DOHH2 (cell line): Measurements from ENCODE around the gene SMC1B.
A peak's percentile ranks its signal among the peaks of the same experiment; 100 is the strongest.

ENCODE experiments used
- H3F3A ChIP-seq: fragments of 200-600 bp; sonication (generic), shearing (Covaris generic); 2 replicates; pipeline ENCODE4 v1.6.0; 2016; ENCODE audit warnings: antibody characterized with exemption, mild to moderate bottlenecking; ENCODE audit not compliant: control insufficient read depth, insufficient read depth
- H3K27ac ChIP-seq: fragments of 200-600 bp; sonication (generic); 2 replicates; pipeline ENCODE4 v1.5.1; 2014; ENCODE audit warnings: low read depth, mild to moderate bottlenecking, low read length, moderate library complexity
- H3K27me3 ChIP-seq: fragments of 200-600 bp; sonication (generic); 2 replicates; pipeline ENCODE4 v1.6.1; 2014; ENCODE audit warnings: mild to moderate bottlenecking, low read length, mixed read lengths; ENCODE audit not compliant: control insufficient read depth
- H3K36me3 ChIP-seq: fragments of 200-600 bp; sonication (generic); 2 replicates; pipeline ENCODE4 v1.6.1; 2014; ENCODE audit warnings: mild to moderate bottlenecking, low read length, moderate library complexity, mixed read lengths; ENCODE audit not compliant: control insufficient read depth
- H3K4me1 ChIP-seq: fragments of 200-600 bp; sonication (generic); 2 replicates; pipeline ENCODE4 v1.6.1; 2014; ENCODE audit warnings: mild to moderate bottlenecking, low read length, mixed read lengths; ENCODE audit not compliant: control insufficient read depth
- H3K4me2 ChIP-seq: fragments of 200-600 bp; sonication (generic); 2 replicates; pipeline ENCODE4 v1.6.0; 2014; ENCODE audit warnings: mild to moderate bottlenecking, low read length, moderate library complexity
- H3K4me3 ChIP-seq: fragments of 200-600 bp; sonication (generic); 2 replicates; pipeline ENCODE4 v1.5.1; 2014; ENCODE audit warnings: mild to moderate bottlenecking, low read length, mixed read lengths
- H3K79me2 ChIP-seq: fragments of 200-600 bp; sonication (generic); 2 replicates; pipeline ENCODE4 v1.6.1; 2014; ENCODE audit warnings: mild to moderate bottlenecking, low read length, mixed read lengths; ENCODE audit not compliant: control insufficient read depth
- H3K9me2 ChIP-seq: fragments of 200-600 bp; sonication (generic); replicated peaks from 2 replicates; pipeline ENCODE4 v1.6.1; 2014; ENCODE audit warnings: mild to moderate bottlenecking, low read length, mixed read lengths; ENCODE audit not compliant: control insufficient read depth
- H3K9me3 ChIP-seq: fragments of 200-600 bp; sonication (generic); 2 replicates; pipeline ENCODE4 v1.6.1; 2014; ENCODE audit warnings: antibody characterized with exemption, low read length, mixed read lengths; ENCODE audit not compliant: control insufficient read depth, insufficient read depth
- H4K20me1 ChIP-seq: fragments of 200-600 bp; sonication (generic); 2 replicates; pipeline ENCODE4 v1.6.0; 2014; ENCODE audit warnings: low read depth, mild to moderate bottlenecking, antibody characterized with exemption, low read length, moderate library complexity; ENCODE audit not compliant: control insufficient read depth, insufficient read depth
- CTCF ChIP-seq: fragments of 200-600 bp; sonication (generic); IDR thresholded peaks from one replicate; pipeline ENCODE4 v1.5.1; 2014; ENCODE audit warnings: antibody characterized with exemption, mild to moderate bottlenecking, low read depth, low read length; ENCODE audit not compliant: poor library complexity, severe bottlenecking
- EZH2phosphoT487 ChIP-seq: fragments of 200-600 bp; sonication (generic); IDR thresholded peaks from 2 replicates; pipeline ENCODE4 v1.6.1; 2017; ENCODE audit warnings: borderline replicate concordance, mild to moderate bottlenecking, antibody characterized with exemption, low read length, moderate library complexity, mixed read lengths

Gene SMC1B

DNA sequence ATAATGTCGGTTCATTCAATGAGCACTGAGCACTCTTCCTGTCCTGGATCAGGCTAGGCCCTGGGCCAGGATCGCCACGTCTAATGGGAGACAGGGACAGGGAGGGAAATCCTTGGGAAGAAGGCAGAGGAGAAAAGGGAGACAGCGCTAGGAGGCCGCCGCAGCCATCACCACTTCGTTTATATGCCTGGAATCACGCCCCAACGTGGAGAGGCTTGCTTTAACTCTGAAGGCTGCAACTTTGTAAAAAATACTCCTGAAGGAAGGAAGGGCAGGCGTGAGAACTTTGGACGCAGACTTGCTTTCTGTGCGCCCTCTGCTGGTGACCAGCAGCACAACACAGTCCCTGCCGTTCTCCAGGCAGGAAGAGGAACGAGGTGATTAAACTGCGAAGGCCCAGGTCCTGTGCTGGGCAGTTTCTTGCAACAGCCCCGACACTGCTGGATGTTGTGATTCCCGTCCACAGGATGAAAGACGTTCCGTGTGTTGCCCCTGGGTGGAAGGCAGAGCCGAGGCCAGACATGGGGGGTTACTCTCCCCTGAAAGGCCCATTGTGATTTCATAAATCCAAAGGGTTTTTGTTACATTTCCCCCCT is 22.2 kb upstream of the SMC1B start:
- H3K79me2 ChIP-seq: no peaks in the 10 kb centered on the region
- H3K36me3 ChIP-seq: no peaks in the 10 kb centered on the region
- H3K4me2 ChIP-seq: no peak overlapping the region
- H3K9me3 ChIP-seq: no peaks in the 10 kb centered on the region
- no peaks in the 10 kb centered on the region for H4K20me1 ChIP-seq
- H3K27ac ChIP-seq: no peak overlapping the region
- H3K4me3 ChIP-seq: no peak overlapping the region
- no peaks in the 10 kb centered on the region for H3F3A ChIP-seq
- no peaks in the 10 kb centered on the region for H3K9me2 ChIP-seq
- TF ChIP-seq CTCF (peak; percentile 97), EZH2phosphoT487 (no peak)
- peaks cover 1% of the 10 kb centered on the region; the same call in 1 of the 2 replicates for H3K27me3 ChIP-seq
- H3K4me1 ChIP-seq: peaks cover 7% of the 10 kb centered on the region

DNA sequence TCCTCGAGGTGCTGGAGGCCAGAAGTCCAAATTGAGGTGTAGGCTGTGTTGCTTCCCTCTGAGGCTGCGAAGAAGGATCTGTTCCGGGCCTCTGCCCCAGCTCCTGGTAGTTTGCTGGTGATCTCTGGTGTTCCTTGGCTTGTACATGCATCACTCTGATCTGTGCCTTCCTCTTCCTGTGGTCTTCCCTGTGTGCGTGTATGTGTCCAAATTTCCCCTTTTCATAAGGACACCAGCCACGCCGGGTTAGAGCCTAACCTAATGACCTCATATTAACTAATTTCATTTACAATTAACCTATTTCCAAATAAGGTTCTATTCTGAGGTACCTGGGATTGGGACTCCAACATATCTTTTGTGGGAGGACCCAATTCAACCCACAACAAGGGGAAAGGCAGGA is 21.6 kb upstream of the SMC1B start:
- Histone ChIP-seq H3K27ac (no peak overlapping the region), H3F3A (no peaks in the 10 kb centered on the region), H3K9me3 (no peaks in the 10 kb centered on the region), H3K4me2 (no peak overlapping the region), H3K79me2 (no peaks in the 10 kb centered on the region), H3K9me2 (no peaks in the 10 kb centered on the region), H3K4me1 (peaks cover 7% of the 10 kb centered on the region), H3K27me3 (no peaks in the 10 kb centered on the region), H4K20me1 (no peaks in the 10 kb centered on the region), H3K36me3 (no peaks in the 10 kb centered on the region), H3K4me3 (no peak overlapping the region)
- TF ChIP-seq CTCF: no peak
- no peak for TF ChIP-seq EZH2phosphoT487

DNA sequence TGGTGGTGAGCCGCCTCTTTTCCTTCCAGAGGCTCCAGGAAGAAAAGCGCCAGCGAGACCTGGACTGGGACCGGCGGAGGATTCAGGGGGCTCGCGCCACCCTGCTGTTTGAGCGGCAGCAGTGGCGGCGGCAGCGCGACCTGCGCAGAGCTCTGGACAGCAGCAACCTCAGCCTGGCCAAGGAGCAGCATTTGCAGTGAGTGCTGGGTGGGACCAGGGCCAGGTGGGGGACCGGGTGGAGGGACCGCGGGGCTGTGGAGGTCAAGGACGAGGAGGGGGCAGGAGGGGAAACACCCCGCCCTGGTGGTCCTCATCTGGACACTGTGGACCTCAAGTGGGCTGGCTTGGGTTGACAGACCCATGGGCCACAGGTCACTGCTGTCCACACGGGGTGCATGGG is 17.5 kb upstream of the SMC1B start:
- no peaks in the 10 kb centered on the region for H3K9me2 ChIP-seq
- no peak overlapping the region for H3K27ac ChIP-seq
- H4K20me1 ChIP-seq: no peaks in the 10 kb centered on the region
- H3K27me3 ChIP-seq: no peaks in the 10 kb centered on the region
- no peaks in the 10 kb centered on the region for H3F3A ChIP-seq
- no peaks in the 10 kb centered on the region for H3K79me2 ChIP-seq
- no peak overlapping the region for H3K4me2 ChIP-seq
- no peak for TF ChIP-seq CTCF
- TF ChIP-seq EZH2phosphoT487: no peak
- H3K4me1 ChIP-seq: peaks cover 5% of the 10 kb centered on the region
- H3K4me3 ChIP-seq: no peak overlapping the region
- no peaks in the 10 kb centered on the region for H3K36me3 ChIP-seq
- H3K9me3 ChIP-seq: no peaks in the 10 kb centered on the region
